ENCODE data around the gene ARL8A.
"Not testable (repeated sequence)": the region's sequence is repeated elsewhere in the genome, so short reads cannot be mapped to it uniquely, and the experiment has no call there.

Gene ARL8A

DNA sequence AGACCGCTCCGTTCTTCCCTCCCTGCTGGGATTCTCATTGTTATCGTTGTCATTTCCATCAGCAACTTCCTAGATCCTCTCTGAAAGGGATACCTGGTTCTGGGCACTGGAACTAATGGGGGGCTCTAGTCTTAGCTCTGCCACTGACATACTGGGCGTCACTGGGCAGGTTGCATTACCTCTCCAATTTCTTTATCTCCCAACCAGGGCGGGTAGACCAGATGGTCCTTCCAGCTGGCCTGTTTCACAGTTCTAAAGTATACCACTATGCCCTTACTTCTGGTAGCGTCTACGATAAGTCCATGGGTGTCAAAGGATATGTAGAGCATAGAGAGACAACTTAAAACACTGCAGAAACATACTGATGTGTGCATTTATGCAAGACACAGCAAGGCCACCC, 20.4 kb downstream of the ARL8A start:
- Mint-ChIP-seq H3K9me3 (no peaks in the 10 kb centered on the region), H3K4me3 (no peak overlapping the region), H3K27ac (peak overlapping the region in 1 of 2 donors; percentile 2), H3K4me1 (no peaks in the 10 kb centered on the region), H3K27me3 (peaks cover 25% of the 10 kb centered on the region)
- DNase-seq (no peak), ATAC-seq (no peak)

DNA sequence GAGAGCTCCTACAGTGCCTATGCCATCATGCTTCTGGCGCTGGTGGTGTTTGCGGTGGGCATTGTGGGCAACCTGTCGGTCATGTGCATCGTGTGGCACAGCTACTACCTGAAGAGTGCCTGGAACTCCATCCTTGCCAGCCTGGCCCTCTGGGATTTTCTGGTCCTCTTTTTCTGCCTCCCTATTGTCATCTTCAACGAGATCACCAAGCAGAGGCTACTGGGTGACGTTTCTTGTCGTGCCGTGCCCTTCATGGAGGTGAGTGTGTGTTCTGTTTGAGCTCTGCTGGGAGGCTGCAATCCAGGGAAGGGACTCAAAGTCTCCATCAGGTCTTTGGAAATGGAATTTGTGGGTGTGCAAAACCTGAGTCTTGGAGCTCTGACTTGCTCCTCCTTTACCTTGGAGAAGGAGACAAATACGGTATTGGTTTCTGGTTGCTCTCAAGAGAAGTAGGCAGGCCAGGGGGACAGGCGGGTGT, 21.2 kb downstream of the ARL8A start:
- no peaks in the 10 kb centered on the region for H3K9me3 Mint-ChIP-seq
- DNase-seq, result no peak
- H3K27ac Mint-ChIP-seq, result peak overlapping the region in 1 of 2 donors; percentile 67
- no peaks in the 10 kb centered on the region for H3K4me1 Mint-ChIP-seq
- ATAC-seq, result no peak
- peaks cover 25% of the 10 kb centered on the region for H3K27me3 Mint-ChIP-seq
- no peak overlapping the region for H3K4me3 Mint-ChIP-seq

DNA sequence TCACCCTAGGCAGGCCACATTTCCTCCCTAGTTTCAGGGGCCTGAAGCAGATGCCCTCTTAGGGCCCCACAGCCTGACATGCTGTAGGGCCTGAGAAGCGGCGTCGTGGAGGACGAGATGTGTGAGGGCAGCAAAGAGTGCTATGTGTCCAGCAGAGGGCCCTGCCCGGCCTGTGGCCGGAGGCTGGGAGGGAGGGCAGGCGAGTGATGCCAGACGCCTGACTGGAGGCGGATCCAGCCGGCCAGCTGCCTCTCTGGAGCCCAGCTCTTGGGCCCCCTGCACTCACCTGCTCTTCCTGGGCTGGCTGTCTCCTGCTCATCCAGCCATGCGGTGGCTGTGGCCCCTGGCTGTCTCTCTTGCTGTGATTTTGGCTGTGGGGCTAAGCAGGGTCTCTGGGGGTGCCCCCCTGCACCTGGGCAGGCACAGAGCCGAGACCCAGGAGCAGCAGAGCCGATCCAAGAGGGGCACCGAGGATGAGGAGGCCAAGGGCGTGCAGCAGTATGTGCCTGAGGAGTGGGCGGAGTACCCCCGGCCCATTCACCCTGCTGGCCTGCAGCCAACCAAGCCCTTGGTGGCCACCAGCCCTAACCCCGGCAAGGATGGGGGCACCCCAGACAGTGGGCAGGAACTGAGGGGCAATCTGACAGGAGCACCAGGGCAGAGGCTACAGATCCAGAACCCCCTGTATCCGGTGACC, 21.8 kb downstream of the ARL8A start, which contains the start of gene GPR37L1:
GPR37L1 (plus strand) TSS at position 279 of the 697 bp plus-strand sequence; CDS start at position 326, 47 bp downstream.
- DNase-seq (no peak), ATAC-seq (no peak)
- H3K4me1 Mint-ChIP-seq, result no peaks in the 10 kb centered on the region
- H3K9me3 Mint-ChIP-seq, result no peaks in the 10 kb centered on the region
- H3K27ac Mint-ChIP-seq, result peak within 1 kb of the TSS in 1 of 2 donors; percentile 67
- H3K27me3 Mint-ChIP-seq, result peaks cover 25% of the 10 kb centered on the region
- H3K4me3 Mint-ChIP-seq, result no peak within 1 kb of the TSS

DNA sequence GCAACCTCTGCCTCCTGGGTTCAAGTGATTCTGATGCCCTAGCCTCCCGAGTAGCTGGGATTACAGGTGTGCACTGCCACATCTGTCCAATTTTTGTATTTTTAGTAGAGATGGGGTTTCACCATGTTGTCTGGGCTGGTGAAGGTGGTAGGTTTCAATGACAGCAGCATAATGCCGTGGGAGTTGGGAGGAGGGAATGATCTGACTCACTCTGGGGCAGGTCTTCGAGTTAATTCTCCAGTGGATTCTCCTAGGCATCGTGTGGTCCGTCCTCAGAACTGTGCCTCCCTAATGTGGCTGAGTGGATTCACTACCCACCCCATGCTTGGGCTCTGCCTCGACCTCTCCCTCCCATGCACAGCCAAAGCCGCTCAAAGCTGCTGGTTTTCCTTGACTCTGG, 23.5 kb downstream of the ARL8A start:
- DNase-seq (no peak), ATAC-seq (no peak)
- Mint-ChIP-seq H3K4me3 (no peak overlapping the region), H3K4me1 (no peaks in the 10 kb centered on the region), H3K27ac (no peak overlapping the region), H3K9me3 (no peaks in the 10 kb centered on the region), H3K27me3 (peaks cover 19% of the 10 kb centered on the region)

DNA sequence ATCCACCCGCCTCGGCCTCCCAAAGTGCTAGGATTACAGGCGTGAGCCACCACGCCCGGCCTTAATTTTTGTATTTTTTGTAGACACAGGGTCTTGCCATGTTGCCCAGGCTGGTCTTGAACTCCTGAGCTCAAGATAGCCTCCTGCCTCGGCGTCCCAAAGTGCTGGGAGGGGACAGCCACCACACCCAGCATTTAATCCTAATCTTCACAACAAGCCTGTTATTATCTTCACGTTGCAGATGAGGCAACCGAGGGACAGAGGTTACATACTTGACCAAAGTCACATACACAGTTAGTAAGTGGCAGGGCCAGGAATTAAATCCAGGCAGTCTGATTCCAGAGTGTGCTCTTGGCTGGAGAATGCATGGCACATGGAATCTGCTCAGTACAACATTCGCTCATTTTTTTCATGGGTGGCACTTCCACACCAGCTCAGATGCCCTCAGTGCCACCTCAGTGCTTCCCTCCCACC, 26.6 kb downstream of the ARL8A start:
- Mint-ChIP-seq H3K9me3 (no peaks in the 10 kb centered on the region), H3K27me3 (peaks cover 20% of the 10 kb centered on the region), H3K27ac (peak overlapping the region in 1 of 2 donors; percentile 19), H3K4me3 (no peak overlapping the region), H3K4me1 (no peaks in the 10 kb centered on the region)
- DNase-seq (no peak), ATAC-seq (no peak)

DNA sequence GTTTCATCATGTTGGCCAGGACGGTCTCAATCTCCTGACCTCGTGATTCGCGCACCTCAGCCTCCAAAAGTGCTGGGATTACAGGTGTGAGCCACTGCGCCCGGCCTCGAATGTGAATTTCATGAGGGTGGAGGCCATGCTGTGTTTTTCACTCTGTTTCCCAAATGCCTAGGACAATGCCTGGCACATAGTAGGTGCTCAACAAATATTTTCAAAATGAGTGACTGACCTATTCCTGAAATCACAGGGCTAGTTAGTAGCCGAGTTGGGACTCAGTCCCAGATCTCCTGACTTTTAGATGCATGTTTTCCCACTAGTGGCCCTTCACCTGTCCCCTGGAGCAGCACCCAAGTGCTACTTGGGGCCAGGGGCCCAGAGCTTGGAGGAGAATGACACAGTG, 28.2 kb downstream of the ARL8A start:
- H3K9me3 Mint-ChIP-seq, result no peaks in the 10 kb centered on the region
- peaks cover 11% of the 10 kb centered on the region for H3K27me3 Mint-ChIP-seq
- H3K27ac Mint-ChIP-seq, result no peak overlapping the region
- no peak overlapping the region for H3K4me3 Mint-ChIP-seq
- no peak for ATAC-seq
- DNase-seq, result no peak
- no peaks in the 10 kb centered on the region for H3K4me1 Mint-ChIP-seq

DNA sequence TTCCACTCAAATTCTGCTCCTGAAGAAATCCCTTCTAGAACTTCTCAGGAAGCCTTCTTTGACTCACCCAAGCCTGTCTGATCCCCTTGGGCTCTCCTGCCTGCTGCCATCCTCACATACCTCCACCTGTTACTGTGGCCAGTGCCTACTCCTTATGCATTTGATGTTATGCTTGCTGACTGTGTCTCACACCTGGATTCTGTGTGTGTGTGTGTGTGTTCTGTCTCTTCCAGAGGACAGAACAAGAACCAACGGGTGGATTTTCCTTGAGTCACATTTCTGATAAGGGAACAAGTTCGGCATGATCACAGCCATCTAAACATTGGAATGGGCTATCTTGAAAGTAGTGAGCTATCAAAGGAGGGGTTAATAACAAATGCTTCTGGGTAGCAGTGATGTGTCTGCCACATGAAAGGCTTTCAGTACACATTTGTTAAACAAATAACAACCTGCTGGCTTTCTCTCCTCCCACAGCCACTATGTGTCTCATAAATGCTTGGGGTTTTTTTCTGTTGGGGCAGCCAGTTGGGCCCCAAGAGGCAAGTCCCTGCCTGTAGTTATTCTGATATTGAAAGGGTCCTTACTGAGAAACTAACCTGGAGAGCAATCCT, 30.7 kb downstream of the ARL8A start:
- H3K4me3 Mint-ChIP-seq, result no peak overlapping the region
- peak overlapping the region in 1 of 2 donors; percentile 45 for H3K27ac Mint-ChIP-seq
- peak; percentile 49 for ATAC-seq
- H3K27me3 Mint-ChIP-seq, result peaks cover 8% of the 10 kb centered on the region
- H3K4me1 Mint-ChIP-seq, result no peaks in the 10 kb centered on the region
- H3K9me3 Mint-ChIP-seq, result no peaks in the 10 kb centered on the region
- no peak for DNase-seq

DNA sequence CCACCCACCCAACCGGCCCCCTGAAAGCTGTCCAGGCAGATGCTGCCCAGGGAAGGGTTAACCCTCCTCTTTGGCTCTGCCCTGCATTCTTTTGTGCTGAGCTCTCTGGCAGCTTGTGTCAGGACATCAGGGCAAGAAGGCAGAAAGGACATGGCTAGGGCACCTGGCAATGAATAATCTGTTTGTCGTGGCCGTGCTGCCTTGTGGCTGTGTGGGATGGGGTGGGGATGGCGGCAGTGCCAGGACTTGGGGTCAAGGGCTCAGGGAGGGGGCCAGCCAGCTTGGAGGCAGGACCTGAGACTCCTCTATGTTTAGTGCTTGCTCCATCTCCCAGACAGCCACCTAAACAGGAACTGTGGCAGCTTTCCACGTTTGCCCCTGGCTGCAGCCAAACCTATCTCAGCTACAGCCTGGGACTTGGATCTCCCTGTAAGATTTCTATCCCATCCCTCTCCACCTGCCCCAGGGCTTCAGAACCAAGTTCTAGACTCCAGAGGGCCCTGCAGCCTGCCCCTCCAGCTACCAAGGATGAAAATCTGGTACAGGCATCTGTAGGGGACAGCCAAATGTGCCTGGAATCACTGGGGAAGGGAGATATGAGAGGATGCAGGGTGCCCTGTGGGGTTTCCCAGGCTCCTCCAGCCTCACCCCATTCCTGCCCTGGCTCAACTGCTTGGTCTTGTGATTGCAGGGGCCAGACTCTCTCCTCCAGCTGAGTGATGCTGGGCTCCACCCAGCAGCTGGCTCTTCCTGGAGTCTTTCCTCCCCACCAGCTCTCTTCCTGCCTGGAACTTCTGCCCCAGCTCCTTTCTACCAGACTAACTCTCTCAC, 31.5 kb downstream of the ARL8A start:
- ATAC-seq (no peak), DNase-seq (no peak)
- Mint-ChIP-seq H3K27me3 (peaks cover 8% of the 10 kb centered on the region), H3K27ac (peak overlapping the region in 1 of 2 donors; percentile 45), H3K4me1 (no peaks in the 10 kb centered on the region), H3K9me3 (no peaks in the 10 kb centered on the region), H3K4me3 (no peak overlapping the region)

DNA sequence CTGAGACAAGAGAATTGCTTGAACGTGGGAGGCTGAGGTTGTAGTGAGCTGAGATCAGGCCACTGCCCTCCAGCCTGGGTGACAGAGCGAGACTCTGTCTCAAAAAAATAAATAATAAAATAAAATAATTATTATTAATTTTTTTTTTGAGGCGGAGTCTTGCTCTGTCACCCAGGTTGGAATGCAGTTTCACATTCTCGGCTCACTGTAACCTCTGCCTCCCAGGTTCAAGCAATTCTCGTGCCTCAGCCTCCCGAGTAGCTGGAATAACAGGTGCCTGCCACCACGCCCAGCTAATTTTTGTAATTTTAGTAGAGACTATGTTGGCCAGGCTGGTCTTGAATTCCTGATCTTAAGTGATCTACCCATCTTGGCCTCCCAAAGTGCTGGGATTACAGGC, 32.9 kb downstream of the ARL8A start:
- DNase-seq, H3K27ac Mint-ChIP-seq, H3K4me1 Mint-ChIP-seq, ATAC-seq, H3K4me3 Mint-ChIP-seq, H3K27me3 Mint-ChIP-seq, H3K9me3 Mint-ChIP-seq: not testable (repeated sequence)

DNA sequence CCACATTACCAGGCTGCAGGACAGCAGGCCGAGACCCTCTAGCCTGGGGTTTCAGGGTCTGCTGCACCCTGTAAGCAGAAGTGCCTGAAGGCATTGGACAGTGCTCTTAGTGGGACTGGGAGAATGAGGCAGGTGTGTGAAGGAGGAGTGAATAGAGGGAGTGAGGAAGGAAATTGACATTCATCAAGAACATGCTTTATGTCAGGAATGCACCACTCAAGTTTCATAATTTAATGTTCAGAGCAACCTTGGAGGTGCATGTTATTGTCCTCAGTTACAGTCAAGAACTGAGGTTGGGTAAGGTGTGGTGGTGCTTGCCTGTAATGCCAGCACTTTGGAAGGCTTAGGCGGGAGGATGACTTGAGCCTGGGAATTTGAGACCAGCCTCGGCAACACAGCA, 33.6 kb downstream of the ARL8A start:
- no peaks in the 10 kb centered on the region for H3K4me1 Mint-ChIP-seq
- ATAC-seq (no peak), DNase-seq (no peak)
- H3K9me3 Mint-ChIP-seq, result no peaks in the 10 kb centered on the region
- no peak overlapping the region for H3K27ac Mint-ChIP-seq
- H3K27me3 Mint-ChIP-seq, result peaks cover 8% of the 10 kb centered on the region
- no peak overlapping the region for H3K4me3 Mint-ChIP-seq

DNA sequence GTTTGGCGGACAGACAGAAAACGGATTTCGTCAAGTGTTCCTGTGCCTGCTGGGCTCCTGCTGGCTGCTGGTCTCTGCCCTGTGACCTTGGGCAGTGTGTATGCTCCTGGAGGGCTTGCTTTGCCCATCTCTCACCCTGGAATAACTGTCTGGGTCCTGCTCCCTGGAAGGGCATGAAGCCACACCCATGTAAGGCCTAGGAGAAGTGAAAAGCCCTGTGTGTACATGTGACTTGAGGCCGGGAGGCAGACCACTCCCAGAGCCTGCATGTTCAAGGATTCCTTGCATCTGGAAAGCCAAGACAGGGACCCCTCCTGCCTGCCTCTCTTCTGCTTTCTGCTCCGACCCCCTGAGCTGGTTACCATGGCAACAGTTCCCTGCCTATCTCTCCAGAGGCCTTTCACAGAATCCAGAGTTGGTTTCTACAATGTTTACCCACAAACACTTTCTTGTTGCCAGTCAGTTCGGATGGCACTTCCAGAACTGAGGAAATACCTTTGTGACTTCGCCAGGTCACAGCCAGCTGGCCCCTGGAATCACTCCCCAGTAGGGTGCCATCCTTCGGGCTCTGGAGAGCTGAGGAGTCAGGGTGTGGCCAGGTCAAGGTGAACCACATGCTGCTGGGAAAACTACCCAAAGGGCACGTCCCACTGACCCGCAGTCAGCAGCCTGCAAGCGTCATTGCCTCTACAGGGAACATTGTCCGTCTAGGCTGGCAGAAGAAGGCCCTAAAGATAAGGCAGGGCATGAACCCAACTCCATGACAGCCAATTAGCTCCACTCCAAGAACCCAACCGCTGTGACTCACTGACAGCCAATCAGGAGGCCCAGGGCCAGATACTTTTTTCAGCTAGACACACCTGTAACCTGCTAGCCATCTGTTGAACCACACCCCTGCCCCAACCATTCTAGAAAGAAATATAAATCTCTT, 36.5 kb downstream of the ARL8A start:
- no peak overlapping the region for H3K4me3 Mint-ChIP-seq
- no peaks in the 10 kb centered on the region for H3K4me1 Mint-ChIP-seq
- H3K27me3 Mint-ChIP-seq, result no peaks in the 10 kb centered on the region
- no peak for DNase-seq
- no peak for ATAC-seq
- no peak overlapping the region for H3K27ac Mint-ChIP-seq
- no peaks in the 10 kb centered on the region for H3K9me3 Mint-ChIP-seq

DNA sequence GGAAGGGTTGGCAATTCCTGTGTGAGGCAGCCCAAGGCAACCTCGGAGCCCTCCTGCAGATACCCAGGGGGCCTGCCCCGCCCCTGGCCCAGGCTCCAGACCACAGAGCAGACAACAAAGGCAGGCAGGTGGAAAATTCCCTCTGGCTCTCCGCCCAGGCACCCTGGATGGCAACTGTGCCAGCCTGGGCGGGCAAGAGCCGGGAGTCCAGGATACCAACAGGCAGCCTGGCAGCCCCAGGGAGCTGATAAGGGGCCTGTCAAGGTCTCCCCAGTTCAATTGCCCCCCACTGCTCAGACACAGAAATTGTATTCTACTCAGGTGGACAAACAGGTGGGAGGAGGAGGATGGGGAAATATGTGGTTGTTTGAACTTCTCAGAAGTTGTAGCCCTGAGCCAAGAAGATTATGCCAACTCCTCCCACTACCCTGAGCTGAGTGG, 37.2 kb downstream of the ARL8A start:
- H3K4me3 Mint-ChIP-seq, result no peak overlapping the region
- no peaks in the 10 kb centered on the region for H3K9me3 Mint-ChIP-seq
- no peaks in the 10 kb centered on the region for H3K4me1 Mint-ChIP-seq
- no peak for ATAC-seq
- H3K27ac Mint-ChIP-seq, result no peak overlapping the region
- no peak for DNase-seq
- no peaks in the 10 kb centered on the region for H3K27me3 Mint-ChIP-seq

DNA sequence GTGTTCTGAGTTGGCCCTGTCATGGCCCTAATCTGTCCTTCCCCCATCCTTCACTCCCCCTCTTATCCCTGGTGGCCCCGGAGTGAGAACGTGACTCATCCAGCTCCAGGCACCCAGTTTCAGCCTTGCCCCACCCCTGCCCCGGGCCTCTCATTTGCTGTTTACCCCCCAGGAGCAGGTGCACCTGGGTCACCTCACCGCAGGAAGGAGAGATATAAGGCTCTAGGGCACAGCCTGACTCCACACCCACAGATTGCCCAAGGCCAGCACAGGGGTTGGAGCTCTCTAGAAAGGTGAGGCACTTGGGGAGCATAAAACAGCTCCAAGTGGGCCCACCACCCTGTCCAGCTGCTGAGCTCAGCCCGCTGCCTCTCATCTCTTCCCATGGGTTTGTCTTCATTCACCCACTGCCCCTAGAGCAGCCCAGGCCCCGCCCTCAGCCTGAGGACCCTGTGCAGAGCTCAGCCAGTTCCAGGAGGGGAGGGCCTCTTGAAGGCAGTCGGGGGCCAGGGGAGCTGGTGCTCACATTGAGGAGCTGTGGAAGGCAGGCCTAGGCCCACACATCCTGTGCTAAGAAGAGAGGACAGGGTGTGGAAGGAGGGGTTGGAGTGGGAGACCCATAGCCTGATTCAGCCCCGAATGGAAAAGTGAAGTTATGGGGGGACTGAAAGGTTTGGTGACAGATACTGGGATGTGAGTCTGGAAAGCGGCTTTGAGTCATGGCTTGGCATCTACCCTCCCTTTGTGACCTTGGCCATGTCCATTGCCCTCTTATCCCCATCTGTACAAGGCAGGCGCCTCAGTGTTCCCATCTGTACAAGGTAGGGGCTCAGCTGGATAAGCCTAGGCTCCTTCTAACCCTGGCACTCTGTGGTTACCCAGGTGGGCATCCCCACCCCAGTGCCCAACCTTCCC, 37.9 kb downstream of the ARL8A start:
- ATAC-seq, result peak; percentile 20
- no peaks in the 10 kb centered on the region for H3K4me1 Mint-ChIP-seq
- no peaks in the 10 kb centered on the region for H3K9me3 Mint-ChIP-seq
- DNase-seq, result no peak
- H3K4me3 Mint-ChIP-seq, result no peak overlapping the region
- H3K27ac Mint-ChIP-seq, result peak overlapping the region in 1 of 2 donors; percentile 82
- no peaks in the 10 kb centered on the region for H3K27me3 Mint-ChIP-seq
